SW480 (cell line): ENCODE results near the gene ADARB2.
A peak's percentile ranks its signal among the peaks of the same experiment; 100 is the strongest.

Source experiments
- DNase-seq: peaks from one replicate; pipeline ENCODE4 v3.0.0-alpha.2; 2016; ENCODE audit warnings: low spot score

Gene ADARB2

DNA sequence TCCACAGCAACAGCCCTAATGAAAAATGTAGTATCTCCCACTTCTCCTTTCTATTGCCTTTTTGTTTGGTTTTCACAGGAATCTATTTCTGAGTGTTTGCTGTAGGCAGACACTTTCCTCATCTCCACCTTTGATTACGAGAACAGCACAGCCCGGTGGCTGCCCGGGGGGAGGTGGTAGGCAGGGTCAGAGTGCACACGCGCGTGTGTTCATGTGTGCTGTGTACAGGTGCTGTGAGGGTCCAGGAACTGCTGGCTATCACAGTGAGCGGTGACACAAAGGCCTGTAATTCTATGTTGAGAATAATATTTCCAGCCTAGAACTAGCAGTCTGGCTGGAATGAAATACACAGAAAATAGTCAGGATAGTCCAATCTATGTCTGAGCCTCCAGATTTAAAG lies 212.8 kb downstream of the ADARB2 start:
- no peak for DNase-seq

DNA sequence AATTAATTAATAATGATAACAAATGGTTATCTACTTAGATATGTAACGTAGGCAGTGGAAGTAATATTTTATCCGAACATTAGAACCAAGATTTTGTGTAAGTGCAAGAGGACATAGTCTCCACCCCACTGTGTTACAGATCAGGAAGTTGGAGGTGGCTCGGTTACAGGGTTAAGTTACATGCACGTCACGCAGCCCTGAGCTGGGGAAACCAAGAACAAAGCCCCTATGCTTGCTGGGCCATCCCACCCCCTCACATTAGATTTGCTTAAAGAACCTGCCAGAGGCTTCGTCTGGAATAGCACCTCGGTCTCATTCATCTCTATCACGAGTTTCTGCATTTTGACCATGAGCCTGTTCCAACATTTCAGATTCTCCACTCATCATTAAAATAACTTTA lies 214.1 kb downstream of the ADARB2 start:
- no peak for DNase-seq

DNA sequence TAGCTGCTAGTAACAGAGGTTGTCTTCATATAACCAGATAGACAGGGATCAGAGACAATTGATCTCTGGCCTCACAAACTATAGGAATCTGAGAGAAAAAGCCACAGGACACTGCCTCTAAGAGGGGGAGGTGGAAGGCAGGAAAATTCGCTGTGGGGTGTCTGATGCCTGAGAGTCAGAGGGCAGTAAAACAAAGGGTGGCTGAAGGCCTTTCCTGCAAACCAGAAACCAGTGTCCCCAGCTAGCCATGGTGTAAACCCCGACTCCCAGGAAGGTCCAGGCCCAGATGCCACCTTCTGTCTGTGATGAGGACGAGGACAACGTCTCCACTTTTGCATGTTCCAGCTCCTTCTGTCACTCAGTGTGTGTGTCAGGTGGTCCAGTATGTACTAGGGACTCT lies 215.1 kb downstream of the ADARB2 start:
- no peak for DNase-seq

DNA sequence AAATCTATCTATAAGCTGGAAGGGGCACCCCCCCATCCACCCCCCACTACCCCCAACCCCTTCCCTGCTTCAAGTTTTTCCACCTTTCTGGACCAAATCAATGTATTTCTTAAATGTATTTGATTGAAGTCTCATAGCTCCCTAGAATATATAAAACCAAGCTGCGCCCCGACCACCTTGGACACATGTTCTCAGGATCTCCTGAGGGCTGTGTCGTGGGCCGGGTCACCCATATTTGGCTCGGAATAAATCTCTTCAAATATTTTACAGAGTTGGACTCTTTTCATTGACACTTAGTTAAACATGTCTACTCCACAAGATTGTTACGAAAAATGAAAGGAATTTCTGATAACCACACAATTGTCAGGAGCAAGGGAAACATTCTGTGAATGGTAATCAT lies 215.6 kb downstream of the ADARB2 start:
- no peak for DNase-seq

DNA sequence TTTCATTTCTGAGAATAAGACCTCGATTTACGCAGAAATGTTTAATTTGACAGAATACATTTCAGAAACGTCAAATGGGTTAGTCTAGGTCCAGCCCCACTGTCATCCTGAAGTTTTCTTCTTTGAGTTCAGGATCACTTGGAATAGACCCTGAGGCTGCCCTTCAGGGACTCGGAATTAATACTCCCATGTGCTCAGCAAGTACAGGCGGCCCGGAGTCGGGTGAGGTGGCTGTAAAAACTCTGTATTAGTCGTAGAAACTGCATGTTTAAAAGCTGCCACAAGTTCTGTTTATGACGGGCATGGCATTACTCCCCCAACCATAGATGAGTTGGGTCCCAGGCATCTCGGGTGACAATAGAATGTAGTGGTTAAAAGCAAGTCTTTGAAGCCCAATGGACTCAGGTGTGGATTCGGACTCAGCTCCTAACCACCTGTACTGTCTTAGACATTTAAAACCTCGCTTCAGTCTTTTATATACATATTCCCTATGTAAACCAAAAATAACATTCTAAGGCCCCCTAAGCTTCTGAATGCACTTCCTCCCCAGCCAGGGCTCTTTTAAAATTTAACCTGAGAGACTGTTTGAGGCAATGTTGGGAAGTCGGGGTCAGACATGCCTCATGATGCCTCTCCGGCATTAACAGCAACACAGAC lies 216.3 kb downstream of the ADARB2 start:
- no peak for DNase-seq

DNA sequence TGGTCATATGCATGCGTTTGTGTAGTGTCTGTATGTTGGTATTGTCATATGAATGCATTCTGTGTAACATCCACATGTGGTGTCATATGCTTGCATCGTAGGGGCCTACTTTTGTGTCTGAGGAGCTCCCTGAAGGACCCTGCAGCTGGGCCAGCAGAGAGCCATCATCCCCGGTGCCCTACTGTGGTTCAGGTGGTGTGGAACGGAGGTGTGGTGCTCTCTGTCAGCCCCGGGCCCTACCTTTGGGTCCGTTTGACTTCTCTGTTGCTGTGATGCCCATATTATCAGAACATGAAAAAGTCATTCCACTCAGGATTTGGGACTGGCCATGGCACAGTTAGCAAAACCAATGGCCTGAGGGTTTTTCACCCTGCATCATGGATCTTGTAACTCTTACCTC lies 217.9 kb downstream of the ADARB2 start:
- DNase-seq, result no peak

DNA sequence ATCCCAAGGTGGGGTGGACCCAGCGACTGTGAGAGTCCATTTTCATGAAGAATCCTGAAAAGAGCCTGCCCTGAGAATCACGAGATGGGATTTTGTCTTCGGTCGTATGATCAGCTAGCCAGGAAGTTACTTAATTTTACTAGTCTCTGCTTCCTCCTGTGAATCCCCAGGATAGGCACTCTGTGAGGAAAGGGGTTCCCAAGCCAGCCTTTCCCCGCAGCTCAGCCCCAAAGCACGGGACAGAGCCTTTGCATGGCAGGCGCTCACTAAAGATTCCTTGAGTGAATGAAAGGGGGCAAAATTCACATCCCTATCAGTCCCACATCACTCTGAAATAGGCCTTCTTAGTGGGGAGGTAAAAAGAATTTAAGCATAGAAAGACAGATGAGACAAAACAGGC lies 219.6 kb downstream of the ADARB2 start:
- no peak for DNase-seq

DNA sequence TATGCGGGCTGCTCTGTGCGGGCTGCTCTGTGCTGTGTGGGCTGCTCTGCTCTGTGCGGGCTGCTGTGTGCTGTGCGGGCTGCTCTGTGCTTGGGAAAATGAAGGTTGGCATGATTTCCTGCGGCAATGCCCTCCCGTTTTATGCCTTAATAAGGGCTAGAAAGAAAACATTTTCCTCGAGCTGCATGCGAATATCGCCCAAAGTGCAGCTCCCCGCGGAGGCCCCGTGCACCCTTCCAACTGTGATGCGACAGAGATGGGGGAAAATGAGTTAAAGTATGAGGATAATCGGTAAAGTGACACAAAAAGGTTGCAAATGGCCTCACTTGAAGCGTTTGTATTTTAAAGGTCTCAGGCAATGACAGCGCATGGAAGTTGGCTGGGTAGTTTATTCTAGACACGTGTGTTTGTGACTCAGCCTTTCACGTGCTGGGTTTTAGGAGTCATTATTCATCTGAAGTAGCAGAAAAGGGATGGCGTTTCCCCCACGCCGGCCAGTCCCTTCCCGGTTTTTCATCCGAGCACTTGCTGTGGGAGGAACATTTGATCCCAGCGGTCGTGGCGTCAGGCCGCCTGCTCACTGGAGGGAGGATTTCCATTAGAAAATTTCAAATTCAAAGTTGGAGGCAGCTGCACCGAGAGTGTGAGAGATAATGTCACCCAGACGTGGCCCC lies 220.7 kb downstream of the ADARB2 start:
- no peak for DNase-seq

DNA sequence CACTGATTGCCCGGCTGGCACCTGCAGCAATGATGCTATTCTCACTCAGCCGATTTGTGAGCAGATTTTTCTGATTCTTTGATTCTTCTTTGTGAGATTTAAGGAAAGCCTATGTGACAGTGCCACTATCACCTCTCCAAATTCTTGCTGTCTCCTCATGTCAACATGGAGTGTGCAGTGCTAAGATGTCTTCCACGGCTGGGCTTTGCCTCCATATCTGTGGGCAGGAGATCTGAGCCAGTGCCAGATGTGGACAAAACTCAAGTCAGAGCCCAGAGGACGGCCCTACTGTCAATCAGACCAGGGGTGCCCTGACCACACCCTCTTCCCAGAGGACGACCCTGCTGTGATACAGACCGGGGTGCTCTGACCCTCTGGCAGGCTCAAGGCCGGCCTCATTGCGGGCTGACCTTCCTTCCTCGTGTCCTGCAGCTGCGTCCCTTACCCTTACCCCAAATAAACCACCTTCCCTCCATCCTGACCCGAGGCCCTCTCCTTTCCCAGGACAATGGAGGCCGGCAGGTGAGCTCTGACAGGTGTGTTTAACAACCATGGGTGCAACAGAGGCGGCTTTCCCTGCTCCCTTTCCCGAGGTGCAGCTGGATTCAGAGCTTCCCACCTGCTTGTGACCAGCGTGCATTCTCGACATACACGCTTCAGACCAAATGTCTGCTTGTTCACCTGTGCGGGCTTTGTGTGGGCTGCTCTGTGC lies 221.4 kb downstream of the ADARB2 start:
- DNase-seq, result no peak

DNA sequence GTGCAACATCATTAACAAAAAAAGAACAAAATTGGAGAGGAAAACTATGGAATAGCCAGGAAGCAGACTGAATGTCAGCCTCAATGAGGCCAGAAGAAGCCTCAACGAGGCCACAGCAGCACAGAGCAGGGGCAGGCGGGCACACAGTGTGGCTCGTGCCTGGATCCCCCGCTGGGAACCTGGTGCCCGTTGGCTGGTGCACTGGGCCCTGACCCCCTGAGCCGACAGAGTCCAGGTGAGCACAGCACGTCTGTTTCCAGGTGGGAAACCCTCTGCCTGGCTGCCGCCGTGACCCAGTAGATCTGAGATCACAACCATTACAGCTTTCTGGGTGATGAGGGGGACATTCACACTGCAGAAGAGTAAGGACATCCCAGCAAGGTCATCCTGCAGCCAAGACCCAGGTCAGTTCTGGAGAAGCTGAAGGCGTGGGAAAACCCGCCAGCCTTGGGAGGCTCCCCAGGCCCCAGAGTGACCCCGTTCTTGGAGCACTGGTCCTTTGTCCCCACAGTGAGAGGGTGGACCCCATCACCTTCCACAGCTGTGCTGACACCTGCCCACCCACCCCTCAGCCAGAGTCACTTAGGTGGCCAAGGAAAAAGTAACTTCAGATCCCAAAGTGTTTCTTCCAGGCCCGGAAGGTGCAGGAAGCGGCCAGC lies 222.1 kb downstream of the ADARB2 start:
- DNase-seq, result no peak

DNA sequence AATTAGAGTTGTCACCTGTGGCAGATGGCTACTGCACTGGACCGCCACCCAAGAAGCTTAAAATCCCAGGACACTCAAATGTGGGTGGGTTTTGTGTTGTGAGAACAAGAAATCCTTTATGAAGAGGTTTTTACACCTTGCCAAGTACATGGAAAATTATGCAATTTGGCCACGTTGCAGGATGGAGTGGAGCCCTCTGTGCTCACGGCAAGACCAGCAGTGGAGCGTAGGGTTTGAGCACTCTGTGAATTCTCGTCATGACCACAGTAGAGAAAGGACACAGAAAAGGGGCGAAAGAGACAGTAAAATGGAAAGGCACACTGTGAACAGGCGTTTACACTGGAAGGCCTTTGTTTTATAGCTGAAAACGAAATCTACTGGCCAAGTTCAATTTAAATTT lies 222.6 kb downstream of the ADARB2 start:
- DNase-seq, result no peak

DNA sequence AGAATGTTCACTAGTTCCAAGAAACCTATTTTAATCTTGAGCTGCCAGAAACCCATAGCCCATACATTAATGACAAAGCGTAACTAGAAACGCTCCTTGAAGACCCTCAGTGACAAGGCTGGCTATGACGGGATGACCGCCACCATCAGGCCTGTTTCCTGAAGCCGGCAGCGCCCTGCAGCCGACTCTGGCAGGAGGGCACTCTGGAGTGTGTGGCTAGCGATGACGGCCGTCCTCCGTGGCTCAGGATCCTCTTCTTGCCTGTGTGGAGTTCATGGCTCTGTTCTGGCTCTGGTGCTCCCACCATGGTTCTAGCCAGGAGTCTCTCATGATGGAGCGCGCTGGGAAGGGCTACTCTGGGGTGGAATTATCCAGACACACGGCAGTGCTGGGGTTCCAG lies 224.1 kb downstream of the ADARB2 start:
- DNase-seq, result no peak

DNA sequence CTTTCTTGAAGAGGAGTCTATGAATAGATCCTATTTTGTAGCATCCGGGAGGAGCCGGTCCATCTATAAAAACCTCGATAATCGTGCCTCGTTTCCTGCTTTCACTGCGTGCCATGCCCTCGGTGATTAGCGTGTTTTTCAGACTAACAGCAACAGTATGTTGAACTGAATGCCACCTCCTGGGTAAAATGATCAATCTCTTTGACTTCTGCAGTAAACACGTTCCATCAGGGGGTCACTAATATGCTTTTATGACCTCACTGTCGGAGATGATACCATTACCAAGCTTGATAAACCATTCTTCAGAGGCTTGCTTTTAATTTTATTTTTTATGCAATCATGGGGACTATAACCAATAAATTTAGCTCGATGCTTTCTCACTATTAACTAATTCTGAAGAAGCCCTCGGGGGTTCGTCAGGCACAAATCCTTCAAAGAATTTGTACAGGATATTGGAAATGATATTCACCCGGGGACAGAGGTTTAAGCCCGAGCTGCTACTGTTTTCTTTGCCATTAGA lies 228.3 kb downstream of the ADARB2 start:
- DNase-seq, result no peak

DNA sequence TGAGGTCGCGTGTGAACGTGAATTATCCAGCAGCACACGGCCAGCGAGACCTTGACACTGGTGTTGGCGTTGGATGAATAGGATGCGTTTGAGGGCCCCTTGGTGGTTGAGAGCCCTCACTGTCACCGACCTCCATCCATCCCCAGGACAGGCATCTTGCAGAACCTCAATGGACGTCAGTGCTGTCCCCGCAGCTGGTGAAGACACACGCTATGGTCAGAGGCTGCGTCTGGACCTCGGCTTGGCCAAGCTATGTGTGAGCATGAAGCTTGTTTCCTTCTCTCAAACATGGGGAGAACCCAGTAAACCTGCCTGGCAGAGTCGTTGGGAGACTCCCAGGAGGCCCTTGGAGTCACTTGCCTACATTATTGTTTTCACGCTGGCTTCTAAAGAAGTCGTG lies 229.2 kb downstream of the ADARB2 start:
- DNase-seq, result no peak

DNA sequence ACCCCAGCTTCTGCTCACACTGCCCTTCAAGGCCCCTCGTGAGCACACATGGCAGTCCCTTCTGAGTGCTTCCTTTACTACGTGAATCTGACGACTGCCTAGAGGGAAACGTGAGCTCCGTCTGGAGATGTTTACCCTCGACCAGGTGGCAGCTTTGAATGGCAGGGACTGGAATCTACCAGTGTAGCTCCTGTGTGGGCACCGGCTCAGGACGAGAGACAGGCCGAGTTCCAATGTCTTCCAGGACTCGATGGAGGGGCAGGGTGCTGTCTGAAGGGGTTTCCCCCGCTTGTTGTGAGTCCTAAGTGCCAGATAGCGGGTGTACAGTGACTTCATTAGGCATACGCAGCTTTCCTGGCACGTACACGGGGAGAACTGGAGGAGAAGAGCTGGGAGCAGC lies 229.9 kb downstream of the ADARB2 start:
- no peak for DNase-seq

DNA sequence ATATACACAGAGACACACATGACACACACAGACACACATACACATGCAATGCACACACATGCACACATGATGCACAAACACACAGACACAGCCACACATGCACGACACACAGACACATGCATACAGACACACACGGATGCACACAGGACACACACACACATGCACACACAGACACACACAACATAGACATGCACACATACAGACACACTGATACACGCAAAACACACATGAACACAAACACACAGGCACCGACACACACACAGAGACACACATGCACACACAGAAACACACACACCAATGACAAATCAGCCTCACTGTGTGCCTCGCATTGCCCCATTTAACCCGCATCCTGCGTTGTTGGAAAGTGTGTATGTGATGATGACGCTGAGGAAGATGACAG lies 232.4 kb downstream of the ADARB2 start:
- DNase-seq, result no peak

DNA sequence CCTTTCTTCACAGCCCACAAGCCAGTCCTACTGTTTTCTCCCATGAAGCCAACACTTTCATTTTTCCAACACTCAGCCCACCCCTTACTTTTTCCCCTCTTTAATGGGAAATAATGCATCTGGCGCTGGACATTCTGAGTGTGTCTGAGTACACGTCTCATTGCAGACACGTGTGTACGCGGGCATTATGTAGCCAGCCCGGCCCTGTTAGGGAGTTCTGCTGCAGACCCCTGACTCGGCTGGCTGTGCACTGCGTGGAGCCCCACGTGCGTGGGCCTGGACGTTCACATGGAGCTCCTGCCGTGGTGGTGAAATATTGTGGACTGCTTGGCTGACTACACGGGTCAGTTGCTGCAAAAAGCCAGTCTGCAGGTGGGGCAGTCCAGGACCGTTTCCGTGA lies 233.0 kb downstream of the ADARB2 start:
- DNase-seq, result no peak

DNA sequence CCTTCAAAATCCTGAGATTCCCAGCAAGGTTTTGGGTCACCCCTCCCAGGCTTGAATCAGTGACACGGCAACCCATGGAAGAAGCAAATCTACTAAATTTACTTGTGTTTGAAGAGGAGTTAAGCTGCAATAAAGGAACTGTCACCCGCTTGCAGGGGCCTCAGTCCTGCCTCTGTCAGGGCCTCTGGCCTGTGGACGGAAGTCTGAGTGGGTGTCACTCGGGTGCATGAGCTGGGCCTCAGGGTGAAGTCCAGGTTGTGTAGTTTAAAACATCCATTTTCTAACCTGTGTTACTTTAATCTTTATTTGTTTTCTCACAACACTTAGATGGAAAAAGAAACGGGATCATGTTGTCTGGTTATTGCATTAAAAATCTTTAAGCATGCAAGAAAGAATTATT lies 234.9 kb downstream of the ADARB2 start:
- no peak for DNase-seq

DNA sequence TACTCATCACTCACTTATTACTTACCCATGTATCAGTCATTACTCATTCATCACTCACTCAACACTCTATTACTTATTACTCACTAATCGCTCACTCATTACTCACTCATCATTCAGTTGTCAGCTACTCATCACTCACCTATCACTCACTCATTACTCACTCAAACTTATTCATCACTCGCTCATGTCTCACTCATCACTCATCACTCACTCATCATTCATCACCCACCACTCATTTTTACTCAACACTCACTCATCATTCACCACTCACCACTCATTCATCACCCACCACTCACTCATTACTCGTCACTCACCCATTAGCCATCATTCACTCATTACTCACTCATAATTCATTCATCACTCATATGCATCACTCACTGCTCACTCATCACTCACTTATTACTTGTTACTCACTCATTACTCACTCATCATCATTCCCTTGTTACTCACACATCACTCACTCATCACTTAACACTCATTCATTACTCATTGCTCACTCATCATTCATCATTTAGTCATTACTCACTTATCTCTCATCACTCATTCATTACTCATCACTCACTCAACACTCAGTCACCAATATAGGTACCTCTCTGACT lies 237.9 kb downstream of the ADARB2 start:
- no peak for DNase-seq

DNA sequence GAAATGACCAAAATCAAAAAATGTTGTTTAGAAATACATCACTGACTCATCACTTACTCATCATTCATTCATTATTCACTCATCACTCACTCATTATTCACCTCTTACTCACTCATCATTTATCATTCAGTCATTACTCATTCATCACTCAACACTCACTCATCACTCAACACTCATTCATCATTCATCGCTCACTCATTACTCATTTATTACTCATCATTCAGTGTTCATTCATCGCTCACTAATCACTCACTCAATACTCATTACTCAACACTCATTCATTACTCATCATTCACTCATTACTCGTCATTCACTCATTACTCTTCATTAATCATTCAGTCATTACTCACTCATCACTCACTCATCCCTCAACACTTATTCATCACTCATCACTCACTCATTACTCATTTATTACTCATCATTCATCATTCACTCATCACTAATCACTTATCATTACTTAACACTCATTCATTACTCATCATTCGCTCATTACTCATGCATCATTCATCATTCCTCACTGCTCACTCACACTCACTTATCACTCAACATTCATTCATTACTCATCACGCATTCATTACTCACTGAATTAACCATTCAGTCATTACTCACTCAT lies 238.5 kb downstream of the ADARB2 start:
- DNase-seq, result peak; percentile 0

DNA sequence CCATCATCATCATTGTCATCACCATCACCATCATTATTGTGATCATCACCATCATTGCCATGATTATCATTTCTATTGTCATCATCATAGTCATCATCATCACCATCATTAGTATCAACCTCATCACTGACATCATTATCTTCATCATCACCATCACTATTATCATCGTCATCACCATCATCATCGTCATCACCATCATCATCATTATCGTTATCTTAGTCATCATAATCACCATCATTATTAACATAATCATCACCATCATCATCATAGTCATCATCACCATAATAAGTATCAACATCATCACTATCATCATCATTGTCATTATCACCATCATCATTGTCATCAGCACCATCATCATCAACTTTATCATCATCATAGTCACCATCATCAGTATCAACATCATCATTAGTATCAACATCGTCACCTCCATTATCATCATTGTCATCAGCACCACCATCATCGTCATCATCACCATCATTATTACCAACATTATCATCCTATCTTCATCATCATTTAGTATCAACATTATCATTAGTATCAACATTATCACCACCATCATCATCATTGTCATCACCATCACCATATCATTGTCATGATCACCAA lies 241.3 kb downstream of the ADARB2 start:
- DNase-seq, result no peak

DNA sequence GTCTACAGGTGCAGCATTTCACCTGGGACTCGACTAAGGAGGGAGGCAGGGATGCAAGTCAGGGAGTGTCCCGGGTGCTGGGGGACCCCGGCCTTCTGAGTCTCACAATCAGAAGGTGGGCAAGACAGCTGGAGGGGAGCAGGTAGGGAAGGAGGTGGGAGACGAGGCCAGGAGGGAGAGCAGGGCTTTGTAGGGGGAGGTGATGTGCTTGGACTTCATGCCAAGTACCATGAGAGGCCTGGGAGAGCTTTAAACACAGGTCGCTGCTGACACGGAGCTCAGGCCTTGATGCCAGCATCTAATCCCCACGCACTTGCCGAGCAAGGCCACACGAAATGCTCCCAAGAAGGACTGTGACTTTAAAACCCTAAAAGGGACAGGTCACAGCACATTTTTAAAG lies 244.7 kb downstream of the ADARB2 start:
- no peak for DNase-seq
